Kasumi-1 (cell line): ENCODE data around the gene RASD2.
"Not testable (repeated sequence)": the region's sequence is repeated elsewhere in the genome, so short reads cannot be mapped to it uniquely, and the experiment has no call there.

Experiments used
- DNase-seq, 2 experiments: peaks; one replicate each; lab custom pipeline; 2025; lab: John Stamatoyannopoulos, UW

Gene RASD2

GRCh38 chr22:35540595-35541253 lies at the start of gene RASD2:
Gene RASD2, plus strand, starts transcription at chr22:35540831. Its CDS starts 5,979 bp downstream, at chr22:35546810.
- DNase-seq = peak in 1 of 2 experiments; percentile 24

- not testable (repeated sequence) for DNase-seq
Measured at GRCh38 chr22:35491061-35491907, 49.3 kb upstream of the RASD2 start.

GRCh38 chr22:35491908-35492380 lies 48.7 kb upstream of the RASD2 start:
- no peak for DNase-seq

- no peak for DNase-seq
Measured at GRCh38 chr22:35493074-35493473, 47.6 kb upstream of the RASD2 start.

- not testable (repeated sequence) for DNase-seq
Measured at GRCh38 chr22:35495711-35496110, 44.9 kb upstream of the RASD2 start.

GRCh38 chr22:35496768-35497312 lies 43.8 kb upstream of the RASD2 start:
- DNase-seq = no peak

GRCh38 chr22:35498026-35498800 lies 42.4 kb upstream of the RASD2 start:
- no peak for DNase-seq

- no peak for DNase-seq
Measured at GRCh38 chr22:35502836-35503235, 37.8 kb upstream of the RASD2 start.

GRCh38 chr22:35505399-35506258 lies 35.0 kb upstream of the RASD2 start:
- DNase-seq = no peak

GRCh38 chr22:35506259-35506570 lies 34.4 kb upstream of the RASD2 start:
- no peak for DNase-seq

- DNase-seq = not testable (repeated sequence)
Measured at GRCh38 chr22:35507851-35508250, 32.8 kb upstream of the RASD2 start.

- DNase-seq = no peak
Measured at GRCh38 chr22:35509451-35509850, 31.2 kb upstream of the RASD2 start.

- no peak for DNase-seq
Measured at GRCh38 chr22:35509960-35510359, 30.7 kb upstream of the RASD2 start.

- DNase-seq = no peak
Measured at GRCh38 chr22:35510481-35510934, 30.1 kb upstream of the RASD2 start.

GRCh38 chr22:35510951-35511350 lies 29.7 kb upstream of the RASD2 start:
- no peak for DNase-seq

- no peak for DNase-seq
Measured at GRCh38 chr22:35514366-35514765, 26.3 kb upstream of the RASD2 start.

- DNase-seq = not testable (repeated sequence)
Measured at GRCh38 chr22:35515952-35516351, 24.7 kb upstream of the RASD2 start.

GRCh38 chr22:35516723-35517122 lies 23.9 kb upstream of the RASD2 start:
- no peak for DNase-seq

- DNase-seq = no peak
Measured at GRCh38 chr22:35517207-35517606, 23.4 kb upstream of the RASD2 start.

- no peak for DNase-seq
Measured at GRCh38 chr22:35517769-35518530, 22.7 kb upstream of the RASD2 start.
